GM23338 (cell line): ENCODE measurements around the gene KRT15.
"Not testable (repeated sequence)": the region's sequence is repeated elsewhere in the genome, so short reads cannot be mapped to it uniquely, and the experiment has no call there.

Experiments
- CREB1 ChIP-seq: fragments of 250-450 bp; sonication (Bioruptor Pico); IDR thresholded peaks from 2 replicates; pipeline ENCODE4 v1.5.0; 2020; ENCODE audit warnings: low read depth, mild to moderate bottlenecking, moderate library complexity
- CTCF ChIP-seq, 2 experiments: fragments of 200-600 bp in 1 of 2; sonication (generic) in 1 of 2; conservative IDR thresholded peaks; 2 replicates each; pipeline versions ENCODE4 v1.5.1 to v1.6.1; 2016 to 2017; ENCODE audit warnings: antibody characterized with exemption in 2 of 2, low read depth in 2 of 2, mild to moderate bottlenecking in 2 of 2, moderate library complexity in 1 of 2
- ETS1 ChIP-seq: IDR thresholded peaks from 2 replicates; pipeline ENCODE4 v1.6.1; 2016; ENCODE audit warnings: antibody characterized with exemption
- EZH2 ChIP-seq: fragments of 200-600 bp; sonication (generic); IDR thresholded peaks from one replicate; pipeline ENCODE4 v1.8.0; 2017; ENCODE audit warnings: antibody characterized with exemption, mild to moderate bottlenecking, low read depth; ENCODE audit not compliant: unreplicated experiment
- EZH2phosphoT487 ChIP-seq: fragments of 200-600 bp; sonication (generic); IDR thresholded peaks from one replicate; pipeline ENCODE4 v1.8.1; 2018; ENCODE audit warnings: antibody characterized with exemption; ENCODE audit not compliant: unreplicated experiment
- JUNB ChIP-seq: IDR thresholded peaks from one replicate; pipeline ENCODE4 v1.6.1; 2016; ENCODE audit warnings: antibody characterized with exemption; ENCODE audit not compliant: unreplicated experiment
- NANOG ChIP-seq: IDR thresholded peaks from 2 replicates; pipeline ENCODE4 v1.6.1; 2016; ENCODE audit warnings: antibody characterized with exemption, borderline replicate concordance
- POLR2AphosphoS5 ChIP-seq: IDR thresholded peaks from 2 replicates; pipeline ENCODE4 v1.6.1; 2016; ENCODE audit warnings: antibody characterized with exemption, low read depth
- REST ChIP-seq: IDR thresholded peaks from one replicate; pipeline ENCODE4 v1.6.1; 2018; ENCODE audit warnings: antibody characterized with exemption; ENCODE audit not compliant: unreplicated experiment
- STAT1 ChIP-seq: IDR thresholded peaks from one replicate; pipeline ENCODE4 v1.6.1; 2016; ENCODE audit warnings: antibody characterized with exemption; ENCODE audit not compliant: unreplicated experiment
- ZNF114 ChIP-seq: fragments of 250-450 bp; sonication (Bioruptor Pico); IDR thresholded peaks from 2 replicates; pipeline ENCODE4 v1.5.0; 2020; ENCODE audit warnings: mild to moderate bottlenecking, moderate library complexity
- ZNF331 ChIP-seq: fragments of 250-450 bp; sonication (Bioruptor Pico); IDR thresholded peaks from 2 replicates; pipeline ENCODE4 v1.5.0; 2020; ENCODE audit warnings: low read depth, mild to moderate bottlenecking, moderate library complexity
- ZNF462 ChIP-seq: fragments of 250-450 bp; sonication (Bioruptor Pico); IDR thresholded peaks from 2 replicates; pipeline ENCODE4 v1.5.0; 2020; ENCODE audit warnings: mild to moderate bottlenecking, moderate library complexity

GRCh38 chr17:41542786-41543185 is 24.1 kb upstream of the KRT15 start:
- not testable (repeated sequence) for TF ChIP-seq CTCF (conservative IDR thresholded peaks at IDR 0.05; ENCODE audit: low read depth in 2 of 2); EZH2; EZH2phosphoT487; ZNF331; POLR2AphosphoS5; NANOG; CREB1 (CRISPR knock-in tag); REST; ZNF462; JUNB; ETS1; STAT1; ZNF114 (CRISPR knock-in tag)
